Lung (tissue), 16 donors: ENCODE measurements around the gene INSYN2A. TPM values are rescaled to one million over a fixed set of nuclear protein-coding genes. Genes with fewer than 3 reads are reported as not detected.

Experiments
- ATAC-seq: fragments of 200-7000 bp; cut with Tn5 transposase; one replicate; pipeline ENCODE4 v1.9.1; 2020; ENCODE audit warnings: moderate number of reproducible peaks; ENCODE audit not compliant: insufficient read depth, low FRiP score
- DNase-seq, 3 donors: peaks; one replicate each; pipeline ENCODE4 v3.0.0-alpha.2; 2013 to 2017
- H3K27ac ChIP-seq, 2 donors: one replicate each; pipeline ENCODE4 v1.5.1; 2013; ENCODE audit warnings: mild to moderate bottlenecking in 2 of 2, moderate library complexity in 2 of 2, control low read depth in 1 of 2, inconsistent platforms in 1 of 2, low read depth in 1 of 2, low read length in 1 of 2
- H3K27me3 ChIP-seq, 3 donors: one replicate each; pipeline ENCODE4 v1.5.1; 2013; ENCODE audit warnings: low read length in 2 of 3; ENCODE audit not compliant: control insufficient read depth in 3 of 3, insufficient read depth in 3 of 3
- H3K36me3 ChIP-seq, 4 donors: one replicate each; pipeline ENCODE4 v1.5.1; 2013; ENCODE audit warnings: low read length in 4 of 4, mild to moderate bottlenecking in 1 of 4, moderate library complexity in 1 of 4; ENCODE audit not compliant: control insufficient read depth in 4 of 4, insufficient read depth in 4 of 4
- H3K4me1 ChIP-seq, 5 donors: one replicate each; pipeline ENCODE4 v1.5.1; 2013; ENCODE audit warnings: low read length in 5 of 5, mild to moderate bottlenecking in 2 of 5, moderate library complexity in 1 of 5; ENCODE audit not compliant: control insufficient read depth in 5 of 5, insufficient read depth in 5 of 5
- H3K4me3 ChIP-seq: one replicate; pipeline ENCODE4 v1.5.1; 2013; ENCODE audit warnings: mild to moderate bottlenecking, control low read depth, moderate library complexity
- H3K9ac ChIP-seq, 2 donors: one replicate each; pipeline ENCODE4 v1.5.1; 2013; ENCODE audit warnings: low read length in 2 of 2, control low read depth in 1 of 2; ENCODE audit not compliant: insufficient read depth in 1 of 2
- H3K9me3 ChIP-seq, 4 donors: one replicate each; pipeline ENCODE4 v1.5.1; 2013; ENCODE audit warnings: low read length in 3 of 4, mild to moderate bottlenecking in 1 of 4, moderate library complexity in 1 of 4; ENCODE audit not compliant: control insufficient read depth in 4 of 4, insufficient read depth in 3 of 4
- WGBS, 2 donors: extraction: QIAGEN DNeasy Blood & Tissue Kit; methylation state at CpG; one replicate each; pipeline ENCODE4 v1.1.7; 2013; 5-methylcytosine and 5-hydroxymethylcytosine counted together
- long read RNA-seq, 5 donors: transcript quantifications; one replicate each; lab custom pipeline, GENCODE V29; 2026
- polyA plus RNA-seq, 2 donors: library from polyadenylated mRNA; stranded (reverse); fragments of 200-250 nt; gene quantifications; one replicate each; pipeline ENCODE4 v1.2.1, GENCODE V29; 2013
- total RNA-seq, 2 donors: library from RNA; depleted of rRNA in 1 of 2; stranded (reverse); fragments of >200 nt in 1 of 2; gene quantifications; one replicate each; pipeline ENCODE4 v1.2.1, GENCODE V29; 2014 to 2021
- TF ChIP-seq, protein P1 (sequence below): IDR thresholded peaks from 2 replicates; pipeline ENCODE4 v1.5.1; 2012; ENCODE audit warnings: mild to moderate bottlenecking; ENCODE audit errors: control extremely low read depth, extremely low read depth
- donor health status: control.
- donor health status: control.
- donor health status: Bipolar disorder and iron deficiency.
- donor health status: healthy.
- donor health status: DM: yes; HTN: yes; CAD: no.

INSYN2A gene, protein sequence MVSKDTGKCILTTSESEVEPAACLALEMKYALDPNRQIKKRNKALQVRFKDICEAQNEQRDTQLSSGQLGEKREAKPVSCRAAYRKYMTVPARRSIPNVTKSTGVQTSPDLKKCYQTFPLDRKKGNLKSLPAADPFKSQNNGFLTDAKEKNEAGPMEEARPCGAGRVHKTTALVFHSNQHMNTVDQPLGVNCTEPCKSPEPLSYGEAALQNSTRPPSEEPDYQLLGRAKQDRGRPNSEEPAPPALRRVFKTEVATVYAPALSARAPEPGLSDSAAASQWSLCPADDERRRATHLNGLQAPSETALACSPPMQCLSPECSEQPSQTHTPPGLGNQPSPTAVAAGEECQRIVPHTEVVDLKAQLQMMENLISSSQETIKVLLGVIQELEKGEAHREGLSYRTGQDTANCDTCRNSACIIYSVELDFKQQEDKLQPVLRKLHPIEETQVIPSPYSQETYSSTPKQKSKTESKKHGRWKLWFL
- 1 to 10 TPM in 1 of 2 donors, under 1 TPM in 1; 0.15 to 2.3 TPM for total RNA-seq
- polyA plus RNA-seq: under 1 TPM; 0.05 to 0.10 TPM
- long read RNA-seq, donor 1: 0 reads
- long read RNA-seq, donor 2: 0 reads
- long read RNA-seq, donor 3: 0 reads
- long read RNA-seq, donor 4: 0 reads
- long read RNA-seq, donor 5: 0 reads

DNA sequence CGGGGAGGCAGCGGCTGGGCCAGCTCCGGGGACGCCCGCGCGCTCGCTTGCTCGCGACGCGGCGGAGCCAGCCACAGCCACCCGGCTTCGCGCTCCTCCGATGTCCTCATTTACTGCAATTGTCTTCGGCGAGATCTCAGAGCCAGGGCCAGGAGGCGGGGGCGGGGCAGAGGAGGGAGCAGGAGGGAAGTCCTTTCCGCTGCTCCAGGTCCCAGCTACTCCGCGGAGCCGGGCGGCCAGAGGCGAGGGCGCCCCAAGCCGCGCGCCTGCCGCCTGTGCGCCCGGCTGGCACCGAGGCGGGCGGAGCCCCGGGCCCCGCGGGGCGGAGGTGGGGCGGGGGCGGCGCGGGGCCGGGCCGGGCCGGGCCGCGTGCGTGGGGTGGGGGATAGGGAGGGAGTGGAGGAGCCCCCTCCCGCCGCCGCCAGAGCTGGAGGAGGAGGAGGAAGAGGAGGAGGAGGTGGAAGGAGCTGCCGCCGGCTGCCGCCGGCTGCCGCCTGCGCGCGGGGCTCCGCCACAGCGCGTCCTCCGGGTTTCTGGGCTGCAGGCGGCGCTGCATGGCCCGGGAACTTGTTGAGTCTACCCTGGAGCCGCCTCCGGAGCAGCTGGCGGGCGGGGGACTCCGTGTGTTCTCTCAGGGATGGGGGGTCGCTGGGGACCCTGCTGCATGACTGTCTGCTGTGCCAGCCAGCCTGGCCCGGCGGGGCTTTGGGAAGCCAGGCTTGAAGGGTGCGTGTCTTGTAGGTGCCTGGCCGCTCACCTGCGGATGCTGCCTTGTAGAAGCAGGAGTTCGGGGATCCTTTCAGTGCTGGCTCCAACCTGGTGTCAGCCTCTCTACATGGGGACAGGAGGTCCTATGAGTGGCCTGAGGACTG is at the start of gene INSYN2A:
TSS of gene INSYN2A (minus strand) at position 310 of the 872 bp plus-strand sequence. CDS start 20,196 bp downstream, outside the sequence.
- Histone ChIP-seq H3K9me3 (no peaks in the 10 kb centered on the region), H3K9ac (no peak within 1 kb of the TSS), H3K27ac (no peak within 1 kb of the TSS), H3K36me3 (peaks cover 0 to 5% (median 0%) of the 10 kb centered on the region in 4 donors), H3K27me3 (peaks cover 0 to 22% (median 7%) of the 10 kb centered on the region in 3 donors), H3K4me3 (peak within 1 kb of the TSS; percentile 28), H3K4me1 (peaks cover 0 to 25% (median 7%) of the 10 kb centered on the region in 5 donors)
- ATAC-seq (no peak), DNase-seq (peak; percentile 72 to 80 (median 73))
- WGBS, 2 donors: 7 to 9% methylated on average over 55 to 81 of the region's 81 CpGs
- TF ChIP-seq, protein P1, sequence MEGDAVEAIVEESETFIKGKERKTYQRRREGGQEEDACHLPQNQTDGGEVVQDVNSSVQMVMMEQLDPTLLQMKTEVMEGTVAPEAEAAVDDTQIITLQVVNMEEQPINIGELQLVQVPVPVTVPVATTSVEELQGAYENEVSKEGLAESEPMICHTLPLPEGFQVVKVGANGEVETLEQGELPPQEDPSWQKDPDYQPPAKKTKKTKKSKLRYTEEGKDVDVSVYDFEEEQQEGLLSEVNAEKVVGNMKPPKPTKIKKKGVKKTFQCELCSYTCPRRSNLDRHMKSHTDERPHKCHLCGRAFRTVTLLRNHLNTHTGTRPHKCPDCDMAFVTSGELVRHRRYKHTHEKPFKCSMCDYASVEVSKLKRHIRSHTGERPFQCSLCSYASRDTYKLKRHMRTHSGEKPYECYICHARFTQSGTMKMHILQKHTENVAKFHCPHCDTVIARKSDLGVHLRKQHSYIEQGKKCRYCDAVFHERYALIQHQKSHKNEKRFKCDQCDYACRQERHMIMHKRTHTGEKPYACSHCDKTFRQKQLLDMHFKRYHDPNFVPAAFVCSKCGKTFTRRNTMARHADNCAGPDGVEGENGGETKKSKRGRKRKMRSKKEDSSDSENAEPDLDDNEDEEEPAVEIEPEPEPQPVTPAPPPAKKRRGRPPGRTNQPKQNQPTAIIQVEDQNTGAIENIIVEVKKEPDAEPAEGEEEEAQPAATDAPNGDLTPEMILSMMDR: no peak

DNA sequence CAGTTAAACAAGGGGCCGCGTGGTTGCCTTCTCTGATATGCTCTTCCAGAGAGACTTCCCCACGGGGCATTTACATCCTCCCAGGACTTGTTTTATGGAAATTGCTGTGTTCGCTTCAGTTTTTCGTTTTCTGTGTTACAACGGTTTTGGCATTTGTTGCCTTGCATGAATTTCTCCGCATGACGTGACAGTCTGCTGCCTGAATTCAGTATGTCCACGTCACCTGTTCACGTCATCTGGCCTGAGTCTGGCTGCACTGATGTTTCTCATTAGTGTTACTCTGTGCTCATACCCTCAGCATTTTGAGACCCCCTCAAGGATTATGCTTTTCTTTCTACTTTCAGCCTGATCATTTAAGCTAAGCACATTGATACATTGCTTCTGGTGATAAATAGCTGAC is 49.1 kb upstream of the INSYN2A start:
- ATAC-seq: no peak
- Histone ChIP-seq H3K9ac (no peak overlapping the region), H3K36me3 (peaks cover 3 to 8% (median 4%) of the 10 kb centered on the region in 4 donors), H3K27ac (no peak overlapping the region), H3K9me3 (no peaks in the 10 kb centered on the region), H3K4me3 (no peak overlapping the region), H3K27me3 (no peaks in the 10 kb centered on the region), H3K4me1 (peaks cover 0 to 2% (median 0%) of the 10 kb centered on the region in 5 donors)
- WGBS, 2 donors: 96% methylated on average over 10 of the region's 10 CpGs
- no peak for DNase-seq
- TF ChIP-seq, protein P1: no peak

DNA sequence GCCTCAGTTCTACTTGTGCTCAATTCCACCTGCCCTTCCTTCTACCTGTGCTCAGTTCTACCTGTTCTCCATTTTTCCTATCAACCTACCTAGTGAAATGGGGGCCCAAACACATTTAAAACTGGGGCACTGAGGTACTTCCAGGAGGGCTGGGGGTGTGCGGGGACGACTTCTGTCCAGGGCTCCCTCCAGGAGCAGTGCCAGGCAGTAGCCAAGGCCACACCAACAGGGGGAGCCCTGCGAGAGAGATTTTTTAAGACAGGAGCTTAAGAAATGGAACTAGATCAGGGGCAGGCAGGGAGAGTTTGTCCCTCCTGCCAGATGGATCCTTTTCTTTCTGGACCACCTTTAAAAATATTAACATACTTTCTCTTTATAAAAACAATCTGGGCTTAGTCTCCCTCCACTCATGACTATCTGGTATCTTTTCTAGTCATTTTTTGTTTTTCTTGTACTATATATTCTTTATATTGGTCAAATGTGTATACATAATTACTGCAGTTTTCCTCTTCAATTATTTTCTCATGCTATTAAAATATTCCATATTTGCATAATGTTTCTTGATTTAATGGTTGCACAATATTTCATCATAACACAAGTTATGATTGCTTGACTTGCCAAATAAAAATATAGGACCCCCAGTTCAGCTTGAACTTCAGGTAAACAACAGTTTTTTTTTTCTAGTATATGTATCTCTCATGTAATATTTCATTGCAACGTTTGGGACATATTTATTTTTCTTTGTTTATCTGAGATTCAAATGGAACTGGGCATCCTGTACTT is 47.3 kb upstream of the INSYN2A start:
- WGBS, 2 donors: 46 to 50% methylated on average over 4 of the region's 4 CpGs
- DNase-seq: peak in 2 of 3 donors; percentile 18 to 34
- H3K9me3 ChIP-seq: no peaks in the 10 kb centered on the region

More for the DNA sequence above, 47.3 kb upstream of the INSYN2A start:
- ATAC-seq: no peak
- peaks cover 0 to 2% (median 0%) of the 10 kb centered on the region in 5 donors for H3K4me1 ChIP-seq
- no peak overlapping the region for H3K27ac ChIP-seq
- H3K4me3 ChIP-seq: no peak overlapping the region
- H3K36me3 ChIP-seq: peaks cover 0 to 6% (median 2%) of the 10 kb centered on the region in 4 donors
- TF ChIP-seq, protein P1: no peak
- H3K27me3 ChIP-seq: no peaks in the 10 kb centered on the region
- no peak overlapping the region for H3K9ac ChIP-seq
